Left renal pelvis (tissue), 4 donors: Measurements from ENCODE around the gene IL37. TPM values are rescaled to one million over a fixed set of nuclear protein-coding genes. Genes with fewer than 3 reads are reported as not detected.

Experiments
- DNase-seq, 4 donors: peaks; one replicate each; pipeline ENCODE4 v3.0.0-alpha.2; 2013; ENCODE audit warnings: low read depth in 4 of 4, low spot score in 3 of 4
- polyA plus RNA-seq, 4 donors: library from polyadenylated mRNA; unstranded; fragments of 120-200 nt; gene quantifications; one replicate each; pipeline ENCODE4 v1.2.1, GENCODE V29; 2013; ENCODE audit not compliant: insufficient read length in 4 of 4

IL37 gene
- polyA plus RNA-seq, 4 donors = not detected

- no peak for DNase-seq
These were observed 43.4 kb downstream of the IL37 start for GRCh38 chr2:112954364-112954763.

- DNase-seq = no peak
These were observed 46.5 kb downstream of the IL37 start for GRCh38 chr2:112957511-112957910.

DNA sequence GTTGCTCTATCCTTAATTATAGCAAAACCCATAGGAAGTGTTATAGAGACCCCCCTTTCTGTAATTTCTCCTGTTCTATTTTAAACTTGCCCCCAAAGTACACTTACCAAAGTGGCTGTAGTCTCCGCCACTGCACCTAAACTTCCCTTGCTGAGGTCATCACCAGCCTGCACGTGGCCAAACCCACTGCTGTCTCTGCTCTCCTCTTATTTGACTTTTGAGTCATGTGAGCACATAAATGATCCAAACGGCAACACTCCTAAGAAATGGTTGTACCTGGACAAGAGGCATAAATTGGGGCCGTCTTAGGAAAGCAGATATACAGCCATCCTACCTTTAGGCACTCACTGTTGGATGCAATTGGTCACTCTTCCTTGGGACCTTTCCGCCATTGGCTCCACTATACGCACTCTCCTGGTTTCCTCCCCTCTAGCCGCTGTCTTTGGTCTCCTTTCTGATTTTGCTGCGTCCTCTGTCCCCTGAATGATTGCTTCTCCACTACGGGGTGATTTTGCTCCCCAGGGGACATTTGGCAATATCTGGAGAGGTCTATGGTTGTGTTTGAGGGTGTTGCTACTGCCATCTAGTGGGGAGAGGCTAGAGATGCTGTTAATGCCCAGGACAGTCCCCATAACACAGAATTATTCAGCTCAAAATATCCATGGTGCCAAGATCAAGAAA, 47.6 kb downstream of the IL37 start:
- DNase-seq = peak in 3 of 4 donors; percentile 12 to 29 (median 14)

DNA sequence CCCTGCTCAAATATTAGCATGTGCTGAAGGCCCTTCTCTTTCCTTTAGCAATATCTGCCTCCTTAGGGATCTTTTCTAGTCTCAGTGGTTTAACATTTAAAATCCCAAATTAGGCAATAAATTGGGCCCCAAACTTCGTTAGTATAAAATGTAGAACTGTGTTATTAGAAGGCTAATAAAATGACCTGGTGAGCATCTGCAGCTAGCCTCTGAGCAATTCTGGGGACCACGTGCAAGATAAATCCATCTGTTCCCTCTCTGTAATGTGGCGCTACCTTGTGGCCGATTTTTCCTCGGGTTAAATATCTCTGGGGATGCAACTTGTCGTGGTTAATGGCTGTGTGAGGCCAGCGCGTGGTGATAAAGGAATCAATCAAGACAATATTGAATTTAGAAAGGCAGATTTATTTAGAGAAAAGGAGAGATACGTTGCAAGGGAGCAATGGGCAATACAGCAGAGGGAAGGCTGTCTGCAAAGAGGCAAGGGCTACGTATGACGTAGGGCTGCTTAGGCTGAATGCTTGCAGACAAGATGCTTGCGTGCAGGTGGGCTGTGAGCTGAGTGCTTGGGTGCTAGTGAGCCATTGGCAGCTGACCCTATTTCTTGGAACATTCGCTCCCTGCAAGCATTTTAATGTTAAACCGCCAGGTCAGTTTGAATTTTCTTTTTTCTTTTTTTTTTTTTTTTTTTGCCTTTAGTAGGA, 48.3 kb downstream of the IL37 start:
- DNase-seq = no peak

- DNase-seq = no peak
These were observed 49.4 kb downstream of the IL37 start for GRCh38 chr2:112960230-112960825.

GRCh38 chr2:112962308-112963175, 51.6 kb downstream of the IL37 start:
- no peak for DNase-seq

- no peak for DNase-seq
These were observed 56.1 kb downstream of the IL37 start for GRCh38 chr2:112967023-112967422.

Other genes with a start within 250 kb of the IL37 start
- 1 to 10 TPM in 1 of 4 donors, under 1 TPM in 2, not detected in 1; 0.13 to 1.2 (median 0.49) TPM for gene NT5DC4, start 190.1 kb upstream of the IL37 start, polyA plus RNA-seq
- gene CKAP2L, start 146.6 kb upstream of the IL37 start, polyA plus RNA-seq = 10 to 100 TPM; 13.4 to 18.8 (median 16.2) TPM
- gene IL1A, start 126.7 kb upstream of the IL37 start, polyA plus RNA-seq = under 1 TPM; 0.10 to 0.61 (median 0.19) TPM
- gene IL1B, start 74.4 kb upstream of the IL37 start, polyA plus RNA-seq = 10 to 100 TPM in 1 of 4 donors, under 1 TPM in 3; 0.56 to 19.0 (median 0.83) TPM
- gene IL36G, start 66.8 kb downstream of the IL37 start, polyA plus RNA-seq = under 1 TPM in 2 of 4 donors, not detected in 2; 0.35 to 0.39 TPM
- gene IL36A, start 94.3 kb downstream of the IL37 start, polyA plus RNA-seq = not detected
- gene IL36B, start 141.7 kb downstream of the IL37 start, polyA plus RNA-seq = not detected
- not detected for gene IL36RN, start 148.0 kb downstream of the IL37 start, polyA plus RNA-seq
- not detected for gene IL1F10, start 156.8 kb downstream of the IL37 start, polyA plus RNA-seq
- gene IL1RN, start 216.4 kb downstream of the IL37 start, polyA plus RNA-seq = 1 to 10 TPM; 1.4 to 8.7 (median 5.1) TPM